B cell (primary cell): Measurements from ENCODE around the gene VPS37C. TPM values are rescaled to one million over a fixed set of nuclear protein-coding genes. Genes with fewer than 3 reads are reported as not detected.

Experiments used
- ATAC-seq: fragments of 200-7000 bp; cut with Tn5 transposase; one replicate; pipeline ENCODE4 v1.10.0; 2021; ENCODE audit warnings: low read depth, mild to moderate bottlenecking, moderate number of reproducible peaks, moderate library complexity
- CTCF ChIA-PET: fragments of 350-600 bp; sonication (Branson Sonifier 250); formaldehyde crosslinking; loops from one replicate; lab custom pipeline; 2021; ENCODE audit warnings: antibody characterized with exemption, inconsistent platforms; lab: Charles Lee
- POLR2A ChIA-PET: fragments of 350-600 bp; sonication (Branson Sonifier 250); formaldehyde crosslinking; loops from one replicate; lab custom pipeline; 2021; ENCODE audit warnings: antibody characterized with exemption; lab: Charles Lee
- DNase-seq: peaks from one replicate; pipeline ENCODE4 v3.0.0; 2013
- H2AFZ ChIP-seq: 2 replicates; pipeline ENCODE4 v1.6.1; 2012; ENCODE audit warnings: mild to moderate bottlenecking, low read depth, low read length; ENCODE audit not compliant: insufficient read depth, poor library complexity, severe bottlenecking
- H3K27ac ChIP-seq, 2 donors: 1 replicate in 1 of 2; 2 replicates in 1 of 2; pipeline ENCODE4 v1.5.1; 2012 to 2013; ENCODE audit warnings: low read length in 2 of 2, mild to moderate bottlenecking in 2 of 2, moderate library complexity in 1 of 2
- H3K27me3 ChIP-seq, 4 experiments: fragments of 200-600 bp in 1 of 4; sonication (generic) in 1 of 4; replicated peaks in 1 of 4; 1 replicate in 2 of 4; 2 replicates in 2 of 4; pipeline versions ENCODE4 v1.6.1 to v1.7.0; 2013 to 2016; ENCODE audit warnings: low read length in 3 of 4, mild to moderate bottlenecking in 2 of 4, mixed read lengths in 1 of 4, moderate library complexity in 1 of 4; ENCODE audit not compliant: insufficient read depth in 4 of 4, control insufficient read depth in 3 of 4; ENCODE audit errors: control extremely low read depth in 1 of 4
- H3K36me3 ChIP-seq, 2 experiments: replicated peaks in 1 of 2; 1 replicate in 1 of 2; 2 replicates in 1 of 2; pipeline versions ENCODE4 v1.6.1 to v1.7.1; 2013; ENCODE audit warnings: low read length in 1 of 2; ENCODE audit not compliant: insufficient read depth in 2 of 2, control insufficient read depth in 1 of 2; ENCODE audit errors: control extremely low read depth in 1 of 2, extremely low read depth in 1 of 2
- H3K4me1 ChIP-seq, 2 donors: fragments of 200-600 bp in 1 of 2; sonication (generic) in 1 of 2; 1 replicate in 1 of 2; 2 replicates in 1 of 2; pipeline versions ENCODE4 v1.5.1 to v1.6.1; 2013 to 2017; ENCODE audit warnings: low read length in 2 of 2; ENCODE audit not compliant: control insufficient read depth in 2 of 2, insufficient read depth in 2 of 2
- H3K4me2 ChIP-seq: replicated peaks from 2 replicates; pipeline ENCODE3; 2012; ENCODE audit warnings: mild to moderate bottlenecking, low read depth, low read length; ENCODE audit not compliant: poor library complexity, severe bottlenecking
- H3K4me3 ChIP-seq, 5 experiments: fragments of 200-600 bp in 1 of 5; sonication (generic) in 1 of 5; 1 replicate in 3 of 5; 2 replicates in 2 of 5; pipeline versions ENCODE4 v1.5.1 to v1.7.0; 2011 to 2016; ENCODE audit warnings: low read length in 4 of 5, mild to moderate bottlenecking in 4 of 5, low read depth in 2 of 5, control low read depth in 1 of 5, moderate library complexity in 1 of 5; ENCODE audit not compliant: insufficient read depth in 1 of 5; ENCODE audit errors: control extremely low read depth in 1 of 5, extremely low read depth in 1 of 5
- H3K79me2 ChIP-seq: fragments of 200-600 bp; sonication (generic); one replicate; pipeline ENCODE4 v1.6.0; 2016; ENCODE audit warnings: low read length; ENCODE audit not compliant: control insufficient read depth, insufficient read depth
- H3K9ac ChIP-seq: fragments of 200-600 bp; sonication (generic); 2 replicates; pipeline ENCODE4 v1.6.1; 2017; ENCODE audit warnings: mild to moderate bottlenecking, low read length, moderate library complexity
- H3K9me3 ChIP-seq, 3 donors: one replicate each; pipeline versions ENCODE4 v1.6.1 to v1.7.1; 2013; ENCODE audit warnings: low read length in 2 of 3; ENCODE audit not compliant: control insufficient read depth in 2 of 3, insufficient read depth in 1 of 3; ENCODE audit errors: control extremely low read depth in 1 of 3
- H4K20me1 ChIP-seq: 2 replicates; pipeline ENCODE4 v1.6.0; 2012; ENCODE audit warnings: mild to moderate bottlenecking, low read length; ENCODE audit not compliant: insufficient read depth, control insufficient read depth, poor library complexity, severe bottlenecking
- H3K27ac Mint-ChIP-seq: one replicate; pipeline ENCODE4 v1.8.0; 2021; ENCODE audit warnings: mixed read lengths
- H3K27me3 Mint-ChIP-seq: one replicate; pipeline ENCODE4 v1.8.0; 2021; ENCODE audit warnings: mixed read lengths
- H3K4me1 Mint-ChIP-seq: one replicate; pipeline ENCODE4 v1.8.0; 2021; ENCODE audit warnings: mixed read lengths
- H3K4me3 Mint-ChIP-seq: one replicate; pipeline ENCODE4 v1.8.0; 2021; ENCODE audit warnings: mixed read lengths
- H3K9me3 Mint-ChIP-seq: one replicate; pipeline ENCODE4 v1.8.0; 2022; ENCODE audit warnings: mixed read lengths; ENCODE audit not compliant: insufficient read depth
- EZH2 ChIP-seq: IDR thresholded peaks from 2 replicates; pipeline ENCODE4 v1.6.1; 2012; ENCODE audit warnings: borderline replicate concordance, low read depth, mild to moderate bottlenecking, moderate library complexity, low read length; ENCODE audit not compliant: insufficient read depth, poor library complexity, severe bottlenecking
- WGBS: methylation state at CpG from one replicate; pipeline ENCODE4 v1.1.5; 2013; ENCODE audit warnings: missing lambda C conversion rate; ENCODE audit not compliant: insufficient coverage; 5-methylcytosine and 5-hydroxymethylcytosine counted together
- intact Hi-C: fragments of 100-400 bp; cut with micrococcal nuclease; formaldehyde crosslinking; loops from one replicate; pipeline ENCODE4 v1.10.0; 2022
- polyA plus RNA-seq: library from polyadenylated mRNA; depleted of rRNA; stranded (reverse); fragments of >200 nt; gene quantifications from 2 replicates; pipeline ENCODE4 v1.2.3, GENCODE V29; 2012
- total RNA-seq, 2 donors: library from RNA; stranded (reverse); fragments of 120-200 nt in 1 of 2; gene quantifications; 1 replicate in 1 of 2; 2 replicates in 1 of 2; pipeline versions ENCODE4 v1.2.3 to v1.2.4, GENCODE V29; 2013 to 2022
- TF ChIP-seq, protein P1 (sequence below): fragments of 200-600 bp; IDR thresholded peaks from one replicate; pipeline ENCODE4 v1.8.0; 2022; ENCODE audit warnings: antibody characterized with exemption, mild to moderate bottlenecking

Gene VPS37C
- total and polyA plus RNA-seq, 2 donors (not counting 1 experiment from before 2014, with no cell fraction given) = 6.4 to 20.1 TPM

DNA sequence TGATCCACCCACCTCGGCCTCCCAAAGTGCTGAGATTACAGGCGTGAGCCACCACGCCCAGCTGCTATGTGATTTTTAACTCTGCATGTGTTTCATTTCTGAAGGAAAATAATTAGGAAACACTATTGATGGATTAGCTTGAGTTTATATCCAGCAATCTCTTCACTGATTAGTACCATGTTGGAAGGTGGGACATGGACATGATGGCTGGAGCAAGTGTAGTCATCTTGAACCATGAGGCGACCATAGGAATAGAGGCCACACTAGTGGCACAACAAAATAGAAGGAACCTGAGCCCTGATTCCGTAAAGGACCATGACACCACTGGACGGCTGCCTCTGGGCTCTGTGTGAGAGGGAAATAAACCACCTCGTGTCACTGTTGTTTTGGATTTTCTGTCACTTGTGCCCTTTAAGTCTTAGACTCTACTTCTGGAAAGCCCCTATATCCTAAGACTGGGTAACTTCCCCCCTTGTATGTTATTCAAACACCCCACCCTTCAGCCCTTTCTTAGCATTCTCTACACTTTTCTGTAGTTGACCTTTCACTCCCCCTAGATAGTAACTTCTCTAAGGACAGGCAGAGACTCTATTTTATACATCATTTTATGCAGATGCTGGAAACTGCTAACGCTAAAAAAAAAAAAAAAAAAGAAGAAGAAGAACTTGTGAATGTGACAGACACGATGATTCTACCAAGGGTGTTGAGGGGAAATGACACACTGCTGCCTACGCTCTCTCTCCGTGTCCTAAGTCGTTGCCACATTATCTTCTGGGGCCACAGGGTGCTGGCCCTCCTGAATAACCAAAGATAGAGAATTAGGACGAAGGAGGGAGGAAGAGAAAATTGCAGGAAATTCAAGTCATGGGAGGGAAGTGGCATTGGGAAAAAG, 2.7 kb upstream of the VPS37C start:
- TF ChIP-seq, protein P1, sequence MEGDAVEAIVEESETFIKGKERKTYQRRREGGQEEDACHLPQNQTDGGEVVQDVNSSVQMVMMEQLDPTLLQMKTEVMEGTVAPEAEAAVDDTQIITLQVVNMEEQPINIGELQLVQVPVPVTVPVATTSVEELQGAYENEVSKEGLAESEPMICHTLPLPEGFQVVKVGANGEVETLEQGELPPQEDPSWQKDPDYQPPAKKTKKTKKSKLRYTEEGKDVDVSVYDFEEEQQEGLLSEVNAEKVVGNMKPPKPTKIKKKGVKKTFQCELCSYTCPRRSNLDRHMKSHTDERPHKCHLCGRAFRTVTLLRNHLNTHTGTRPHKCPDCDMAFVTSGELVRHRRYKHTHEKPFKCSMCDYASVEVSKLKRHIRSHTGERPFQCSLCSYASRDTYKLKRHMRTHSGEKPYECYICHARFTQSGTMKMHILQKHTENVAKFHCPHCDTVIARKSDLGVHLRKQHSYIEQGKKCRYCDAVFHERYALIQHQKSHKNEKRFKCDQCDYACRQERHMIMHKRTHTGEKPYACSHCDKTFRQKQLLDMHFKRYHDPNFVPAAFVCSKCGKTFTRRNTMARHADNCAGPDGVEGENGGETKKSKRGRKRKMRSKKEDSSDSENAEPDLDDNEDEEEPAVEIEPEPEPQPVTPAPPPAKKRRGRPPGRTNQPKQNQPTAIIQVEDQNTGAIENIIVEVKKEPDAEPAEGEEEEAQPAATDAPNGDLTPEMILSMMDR = no peak
- no peak for TF ChIP-seq EZH2
- ATAC-seq = no peak
- H3K4me1 ChIP-seq = peaks cover 60 to 67% of the 10 kb centered on the region in 2 donors
- H4K20me1 ChIP-seq = no peaks in the 10 kb centered on the region
- H3K4me3 ChIP-seq = peak overlapping the region in 2 of 5 experiments; percentile 0 to 45
- H3K27ac ChIP-seq = peak overlapping the region; percentile 78 to 92
- ChIA-PET CTCF (no interaction called here), POLR2A (no interaction called here)
- no peaks in the 10 kb centered on the region for H3K27me3 ChIP-seq
- intact Hi-C loops = loop anchor here (5.0 to 10.0 kb wide), 2 partner anchors 168 to 271 kb away; partner anchors contain the start of genes DDB1, SDHAF2 and TKFC
- Mint-ChIP-seq H3K9me3 (peaks cover 2% of the 10 kb centered on the region), H3K27ac (peak overlapping the region; percentile 86), H3K27me3 (no peaks in the 10 kb centered on the region), H3K4me3 (peak overlapping the region; percentile 57), H3K4me1 (peaks cover 65% of the 10 kb centered on the region)
- peaks cover 7% of the 10 kb centered on the region for H3K79me2 ChIP-seq
- H3K36me3 ChIP-seq = no peaks in the 10 kb centered on the region
- H3K9ac ChIP-seq = peak overlapping the region; percentile 44
- WGBS = 17% methylated on average over 6 of the region's 13 CpGs
- DNase-seq = peak; percentile 77
- H3K4me2 ChIP-seq = peak overlapping the region; percentile 51
- H3K9me3 ChIP-seq = no peaks in the 10 kb centered on the region
- H2AFZ ChIP-seq = peak overlapping the region; percentile 45

DNA sequence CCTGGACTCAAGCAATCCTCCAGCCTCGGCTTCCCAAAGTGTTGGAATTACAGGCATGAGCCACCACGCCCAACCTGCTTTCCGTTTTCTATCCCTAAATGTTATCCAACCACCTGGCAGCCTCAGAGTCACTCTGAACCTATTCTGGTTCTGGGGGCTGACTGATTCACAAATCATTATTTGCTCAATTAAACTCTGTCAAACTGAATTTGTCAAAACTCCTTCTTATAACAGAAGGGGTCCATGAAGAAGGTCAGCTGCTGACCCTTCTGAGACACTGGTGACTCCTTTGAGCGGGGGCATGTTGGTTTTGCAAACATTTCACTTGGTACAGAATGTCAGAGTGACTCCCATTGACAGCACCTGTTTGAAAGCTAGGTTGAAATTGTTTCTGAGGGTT, 1.8 kb upstream of the VPS37C start:
- Mint-ChIP-seq H3K4me1 (peaks cover 62% of the 10 kb centered on the region), H3K9me3 (peaks cover 2% of the 10 kb centered on the region), H3K4me3 (peak overlapping the region; percentile 64), H3K27me3 (no peaks in the 10 kb centered on the region), H3K27ac (peak overlapping the region; percentile 80)
- whole genome bisulfite sequencing = 96% methylated on average over 4 of the region's 4 CpGs
- Histone ChIP-seq H3K4me1 (peaks cover 52 to 58% of the 10 kb centered on the region in 2 donors), H3K36me3 (no peaks in the 10 kb centered on the region), H3K27ac (peak overlapping the region; percentile 92 to 95), H3K4me2 (no peak overlapping the region), H3K9ac (no peak overlapping the region), H4K20me1 (no peaks in the 10 kb centered on the region), H2AFZ (no peak overlapping the region), H3K4me3 (no peak overlapping the region), H3K27me3 (no peaks in the 10 kb centered on the region), H3K79me2 (peaks cover 7% of the 10 kb centered on the region), H3K9me3 (no peaks in the 10 kb centered on the region)
- CTCF ChIA-PET = no interaction called here
- ATAC-seq (no peak), DNase-seq (no peak)
- POLR2A ChIA-PET = no interaction called here
- intact Hi-C loops = loop anchor here (5.0 to 10.0 kb wide), 2 partner anchors 169 to 272 kb away; partner anchors contain the start of genes DDB1, SDHAF2 and TKFC
- no peak for TF ChIP-seq EZH2
- TF ChIP-seq, protein P1 = no peak
